ENCODE results near the gene COPB2. TPM values are rescaled to one million over a fixed set of nuclear protein-coding genes. Genes with fewer than 3 reads are reported as not detected.

The COPB2 gene
- total and polyA plus RNA-seq, 10 of the 15 experiments (the other 5 are each of a cell fraction or from before 2014, with no cell fraction given) = 51.3 to 143 (median 116) TPM

- TF ChIP-seq PRDM15 (CRISPR knock-in tag; IDR thresholded peaks at IDR 0.05) (no peak), KLF5 (IDR thresholded peaks at IDR 0.05; ENCODE audit: partially characterized antibody) (no peak), ZBED1 (IDR thresholded peaks at IDR 0.05; ENCODE audit: borderline replicate concordance) (no peak), ESRRA (IDR thresholded peaks at IDR 0.05; ENCODE audit: low read length) (no peak), HDAC6 (IDR thresholded peaks at IDR 0.05; ENCODE audit: unreplicated experiment) (no peak), BCL11A (IDR thresholded peaks at IDR 0.05; ENCODE audit: low read depth, low read length) (no peak), TCF3 (IDR thresholded peaks at IDR 0.05; ENCODE audit: borderline replicate concordance, insufficient read depth, low read depth, low read length) (no peak), SUZ12 (IDR thresholded peaks at IDR 0.05; ENCODE audit: unreplicated experiment) (no peak), BMI1 (IDR thresholded peaks at IDR 0.05; ENCODE audit: borderline replicate concordance) (no peak), RUNX3 (IDR thresholded peaks at IDR 0.05; ENCODE audit: low read length) (no peak)
These were observed 26.8 kb upstream of the COPB2 start (continued) for GRCh38 chr3:139416275-139416674.

- 38% methylated on average over 2 of the region's 2 CpGs for WGBS (ENCODE audit: insufficient coverage, insufficient replicate concordance, low lambda C conversion rate, missing lambda C conversion rate)
- H2AFZ ChIP-seq (ENCODE audit: control insufficient read depth, low read depth, low read length) = no peak overlapping the region
- H3K27me3 ChIP-seq (replicated peaks in 1 of 2; ENCODE audit: control insufficient read depth in 2 of 2, insufficient read depth in 2 of 2, low read length in 1 of 2) = no peaks in the 10 kb centered on the region
- no peaks in the 10 kb centered on the region for H3K79me2 ChIP-seq (ENCODE audit: control insufficient read depth, insufficient read depth, low read length)
- DNase-seq (ENCODE audit: low read depth, low spot score) (no peak), ATAC-seq (no peak), FAIRE-seq (no peak)
- no peaks in the 10 kb centered on the region for H3K36me3 ChIP-seq (ENCODE audit: control insufficient read depth in 2 of 2, insufficient read depth in 2 of 2, low read length in 1 of 2)
- H3K4me1 ChIP-seq (ENCODE audit: control insufficient read depth, insufficient read depth, low read length) = no peaks in the 10 kb centered on the region
- intact Hi-C loops (cut with micrococcal nuclease; ENCODE audit: unreplicated experiment) (no loop called here), in situ Hi-C loops (cut with MboI) (no loop called here)
- ChIA-PET RAD21 (ENCODE audit: unreplicated experiment) (no interaction called here), CTCF (no interaction called here), SMC1A (ENCODE audit: uncharacterized antibody, unreplicated experiment) (no interaction called here), POLR2A (no interaction called here)
- no peak overlapping the region for H3K4me2 ChIP-seq (ENCODE audit: control insufficient read depth, insufficient read depth)
- no peaks in the 10 kb centered on the region; the same call in 2 of the 3 replicates for H3K9me3 ChIP-seq (replicated peaks; ENCODE audit: control insufficient read depth, insufficient read depth, low read length)
- H3K9ac ChIP-seq (ENCODE audit: control insufficient read depth, insufficient read depth, low read length) = no peak overlapping the region
- no peaks in the 10 kb centered on the region for H4K20me1 ChIP-seq (ENCODE audit: control insufficient read depth, insufficient read depth)
- BruUV-seq (replicated peaks) = no TSS peak
- no peak overlapping the region for H3K27ac ChIP-seq (ENCODE audit: control insufficient read depth, insufficient read depth)
- no peak overlapping the region for H3K4me3 ChIP-seq
- TF ChIP-seq CHD4 (IDR thresholded peaks at IDR 0.05) (no peak), REST (IDR thresholded peaks at IDR 0.05; ENCODE audit: low read depth, low read length) (no peak), SIX5 (IDR thresholded peaks at IDR 0.05; ENCODE audit: low read depth, low read length, severe bottlenecking) (no peak), TCF7 (IDR thresholded peaks at IDR 0.05; ENCODE audit: borderline replicate concordance) (no peak), RELB (IDR thresholded peaks at IDR 0.05; ENCODE audit: low read depth) (no peak), FOXM1 (IDR thresholded peaks at IDR 0.05; ENCODE audit: low read depth, low read length) (no peak)
These were observed 25.3 kb upstream of the COPB2 start for GRCh38 chr3:139414608-139415224.
